Adrenal gland (tissue), 5 donors: ENCODE data around the gene RBPJ.

Experiments
- POLR2A ChIP-seq, 2 donors: fragments of 450-650 bp; IDR thresholded peaks; one replicate each; pipeline ENCODE4 v1.6.1; 2017; ENCODE audit warnings: antibody characterized with exemption in 2 of 2, mild to moderate bottlenecking in 2 of 2, moderate library complexity in 1 of 2
- TF ChIP-seq, protein P1 (sequence below), 6 experiments: fragments of 450-650 bp in 4 of 6; fragments of 200-600 bp in 2 of 6; sonication (generic) in 1 of 6; IDR thresholded peaks; 1 replicate in 5 of 6; 2 replicates in 1 of 6; pipeline versions ENCODE4 v1.5.1 to v1.8.0; 2016 to 2021; ENCODE audit warnings: antibody characterized with exemption in 6 of 6, mild to moderate bottlenecking in 2 of 6, moderate library complexity in 1 of 6
- donor health status: DM: no; HTN: no; CAD: no.

DNA sequence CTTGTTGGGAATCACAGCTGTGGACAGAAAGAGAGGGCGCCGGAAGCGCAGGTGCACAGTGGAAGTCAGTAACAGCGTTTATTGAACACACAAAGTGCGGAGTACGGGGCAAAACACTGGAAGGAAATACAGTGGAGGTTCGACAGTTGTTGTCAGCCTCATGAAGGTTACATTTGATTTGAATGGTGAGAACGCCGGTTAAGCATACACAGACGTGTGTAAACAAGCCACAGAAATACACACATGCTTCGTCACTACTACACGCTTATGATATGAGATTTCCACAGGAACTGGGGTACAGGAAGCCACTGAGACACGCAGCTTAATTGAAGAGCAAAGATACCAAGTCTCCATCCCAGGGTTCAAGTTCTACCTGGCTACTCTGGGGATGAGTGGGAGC lies 157.5 kb downstream of the RBPJ start:
- TF ChIP-seq, protein P1, sequence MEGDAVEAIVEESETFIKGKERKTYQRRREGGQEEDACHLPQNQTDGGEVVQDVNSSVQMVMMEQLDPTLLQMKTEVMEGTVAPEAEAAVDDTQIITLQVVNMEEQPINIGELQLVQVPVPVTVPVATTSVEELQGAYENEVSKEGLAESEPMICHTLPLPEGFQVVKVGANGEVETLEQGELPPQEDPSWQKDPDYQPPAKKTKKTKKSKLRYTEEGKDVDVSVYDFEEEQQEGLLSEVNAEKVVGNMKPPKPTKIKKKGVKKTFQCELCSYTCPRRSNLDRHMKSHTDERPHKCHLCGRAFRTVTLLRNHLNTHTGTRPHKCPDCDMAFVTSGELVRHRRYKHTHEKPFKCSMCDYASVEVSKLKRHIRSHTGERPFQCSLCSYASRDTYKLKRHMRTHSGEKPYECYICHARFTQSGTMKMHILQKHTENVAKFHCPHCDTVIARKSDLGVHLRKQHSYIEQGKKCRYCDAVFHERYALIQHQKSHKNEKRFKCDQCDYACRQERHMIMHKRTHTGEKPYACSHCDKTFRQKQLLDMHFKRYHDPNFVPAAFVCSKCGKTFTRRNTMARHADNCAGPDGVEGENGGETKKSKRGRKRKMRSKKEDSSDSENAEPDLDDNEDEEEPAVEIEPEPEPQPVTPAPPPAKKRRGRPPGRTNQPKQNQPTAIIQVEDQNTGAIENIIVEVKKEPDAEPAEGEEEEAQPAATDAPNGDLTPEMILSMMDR (IDR thresholded peaks at IDR 0.05) = no peak
- no peak for TF ChIP-seq POLR2A (IDR thresholded peaks at IDR 0.05)
